HuH-7.5 (cell line): Measurements from ENCODE around the gene MYH10.
"Not testable (repeated sequence)": the region's sequence is repeated elsewhere in the genome, so short reads cannot be mapped to it uniquely, and the experiment has no call there.

Experiments
- DNase-seq: peaks from one replicate; pipeline ENCODE4 v3.0.0; 2011; ENCODE audit warnings: low spot score

Gene MYH10

DNA sequence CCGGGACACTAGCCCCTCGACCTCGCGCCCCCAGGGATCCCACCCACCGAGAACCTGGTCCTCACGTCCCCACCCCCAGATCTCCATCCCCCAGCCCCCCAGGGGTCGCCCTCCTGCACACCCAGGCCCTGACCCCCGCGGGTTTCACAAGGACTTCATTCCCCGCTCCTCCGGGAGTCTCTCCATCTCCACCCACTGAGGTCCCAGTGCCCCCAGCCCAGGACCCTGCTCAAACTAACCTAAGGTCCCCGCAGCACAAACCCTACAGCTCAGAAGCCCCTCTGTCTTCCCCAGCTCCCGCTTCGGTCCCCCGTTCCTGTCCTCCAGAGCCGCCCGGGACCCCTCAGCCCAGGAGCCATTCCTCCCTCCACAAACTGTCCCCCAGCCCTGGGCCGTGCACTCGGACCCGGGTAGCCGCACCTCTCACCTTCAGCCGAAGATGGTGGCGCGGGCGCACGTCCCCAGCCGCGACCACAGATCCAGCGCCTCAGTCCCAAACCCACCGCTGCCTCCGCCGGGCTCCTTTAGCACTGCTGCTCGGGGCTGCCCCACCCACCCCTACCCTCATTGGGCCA lies at the start of gene MYH10:
MYH10 (minus strand) TSS at position 499 of the 575 bp plus-strand sequence. CDS start 7,479 bp downstream, outside the sequence.
- no peak for DNase-seq

DNA sequence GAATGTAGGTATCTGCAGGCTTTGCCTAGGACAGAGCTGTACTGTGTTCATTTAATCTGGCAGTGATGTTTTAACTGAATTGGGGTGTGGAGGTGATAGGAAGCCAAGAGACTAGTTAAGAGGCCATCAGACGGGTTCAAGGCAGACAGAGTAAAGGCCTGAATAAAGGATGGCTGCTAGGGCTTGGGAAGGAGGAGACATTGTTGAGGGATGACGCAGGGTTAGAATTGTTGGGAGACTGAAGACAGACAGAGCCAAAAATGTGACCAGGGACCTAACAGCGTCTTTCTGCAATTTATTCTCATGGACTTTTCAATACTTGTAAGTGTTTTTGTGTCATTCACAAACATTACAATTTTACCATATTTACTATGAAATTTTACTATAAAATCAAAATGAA lies 48.6 kb upstream of the MYH10 start:
- DNase-seq, result no peak

DNA sequence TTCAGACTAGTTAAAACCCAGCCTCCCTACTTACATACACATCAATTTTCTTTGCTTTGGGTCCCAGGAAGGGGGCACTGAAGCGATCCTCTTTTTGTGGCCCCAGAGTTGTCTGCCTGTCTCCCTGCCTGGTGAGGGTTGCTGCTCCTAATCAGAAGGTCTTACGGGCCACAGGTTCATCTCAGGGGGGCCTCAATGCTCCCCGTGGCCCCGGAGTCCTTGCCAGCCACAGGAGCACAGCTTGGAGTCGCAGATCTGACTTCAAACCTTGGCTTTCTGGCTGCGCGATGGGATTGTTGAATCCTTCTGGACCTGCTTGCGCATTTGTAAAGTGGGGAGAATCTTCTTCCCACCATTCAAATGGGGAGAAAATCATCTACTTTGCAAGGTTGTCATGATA lies 44.8 kb upstream of the MYH10 start:
- DNase-seq, result no peak

DNA sequence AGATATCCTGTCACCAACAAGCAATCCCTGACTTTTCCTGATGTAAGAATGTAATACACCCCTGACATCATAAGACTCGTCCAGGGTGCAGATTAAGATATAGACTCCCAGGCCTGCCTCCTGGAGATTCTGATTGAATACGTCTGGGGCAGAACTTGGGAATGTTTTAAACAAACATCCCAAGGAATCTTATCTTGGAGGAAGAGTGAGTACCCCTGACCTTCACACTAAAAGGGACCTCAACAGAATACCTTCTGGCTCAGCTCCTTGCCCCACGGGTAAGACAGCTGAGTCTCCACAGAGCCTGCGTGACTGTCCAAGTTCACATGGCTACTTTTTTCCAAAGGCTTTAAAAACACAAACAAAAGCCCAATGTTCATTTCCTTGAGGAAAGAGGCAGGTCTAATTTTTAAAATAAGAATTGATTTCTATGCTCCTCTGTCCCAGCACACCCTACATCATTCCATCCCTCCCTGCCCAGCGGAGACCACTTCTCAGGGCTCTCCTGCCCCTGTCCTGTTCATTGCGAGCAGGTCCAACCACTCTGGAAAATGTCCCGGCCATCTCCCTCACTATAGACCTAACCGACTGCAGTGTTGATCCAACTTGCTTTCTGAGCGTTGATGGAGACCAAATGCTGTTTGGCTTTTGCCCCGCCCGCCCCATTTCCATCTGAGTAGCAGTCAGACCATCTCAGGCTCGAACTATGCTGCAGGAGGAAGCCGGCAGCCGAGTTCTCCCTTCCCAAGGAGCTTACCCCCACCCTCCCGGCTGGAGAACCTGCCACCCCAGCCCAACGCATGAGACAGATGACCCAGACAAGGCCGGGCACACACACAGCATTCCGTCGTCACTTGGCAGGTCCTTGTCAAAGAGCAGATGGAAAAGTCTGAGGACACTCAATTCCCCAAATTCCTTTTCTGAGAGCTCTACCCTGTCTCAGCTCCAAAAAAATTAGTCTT lies 44.1 kb upstream of the MYH10 start:
- no peak for DNase-seq

DNA sequence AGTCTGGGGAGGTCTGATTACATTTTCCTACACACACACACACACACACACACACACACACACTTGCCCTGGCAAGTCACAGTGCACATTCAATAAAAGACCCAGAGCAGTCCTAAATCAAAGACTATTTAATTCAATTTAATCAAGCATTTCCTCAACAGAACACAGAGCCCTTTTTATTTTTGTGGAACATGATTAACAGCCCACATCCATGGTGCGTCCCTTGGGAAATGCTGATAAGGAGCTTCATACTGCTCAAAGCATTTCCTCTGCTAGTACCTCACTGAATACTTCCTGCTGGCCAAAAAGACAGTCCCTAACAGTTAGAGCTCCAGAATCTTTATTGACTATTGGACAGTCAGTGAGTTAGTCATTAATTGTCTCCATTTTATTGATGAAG lies 43.1 kb upstream of the MYH10 start:
- no peak for DNase-seq

DNA sequence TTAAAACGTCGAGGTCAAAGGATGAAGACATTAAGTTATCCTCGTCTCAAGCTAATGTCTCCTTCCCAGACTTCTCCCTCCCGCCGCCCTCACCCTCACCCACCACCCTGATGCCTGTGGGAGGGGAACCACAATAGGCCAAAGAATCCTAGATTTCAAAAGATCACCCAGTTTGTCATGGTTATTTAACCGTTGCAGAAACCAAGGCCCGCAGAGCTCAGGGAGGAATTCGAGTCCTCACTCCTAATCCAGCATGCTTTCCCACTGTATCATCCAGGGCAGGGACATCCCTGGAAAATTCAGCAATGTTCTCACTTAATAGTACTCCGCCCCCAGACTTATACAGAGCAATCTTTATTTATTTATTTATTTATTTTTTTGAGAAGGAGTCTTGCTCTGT lies 41.8 kb upstream of the MYH10 start:
- DNase-seq, result no peak

DNA sequence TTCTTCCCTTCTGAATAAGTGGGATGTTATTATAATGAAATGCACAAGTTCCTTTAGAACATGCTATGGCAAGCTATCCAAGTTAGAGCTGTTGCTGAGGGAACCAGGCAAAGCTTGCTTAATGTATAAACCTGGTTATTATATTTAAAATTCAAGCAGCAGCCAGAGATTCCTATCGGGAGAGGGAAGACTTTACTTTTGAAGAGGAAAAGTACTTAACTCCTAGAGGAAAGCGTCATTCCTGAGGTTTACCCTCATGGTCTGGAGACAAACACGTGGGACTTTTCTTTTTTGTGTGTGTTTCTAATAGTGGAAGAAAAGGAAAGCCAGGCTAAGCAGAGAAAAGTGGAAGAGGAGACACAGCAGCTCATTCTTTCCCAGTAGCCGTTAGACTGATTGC lies 39.9 kb upstream of the MYH10 start:
- no peak for DNase-seq

DNA sequence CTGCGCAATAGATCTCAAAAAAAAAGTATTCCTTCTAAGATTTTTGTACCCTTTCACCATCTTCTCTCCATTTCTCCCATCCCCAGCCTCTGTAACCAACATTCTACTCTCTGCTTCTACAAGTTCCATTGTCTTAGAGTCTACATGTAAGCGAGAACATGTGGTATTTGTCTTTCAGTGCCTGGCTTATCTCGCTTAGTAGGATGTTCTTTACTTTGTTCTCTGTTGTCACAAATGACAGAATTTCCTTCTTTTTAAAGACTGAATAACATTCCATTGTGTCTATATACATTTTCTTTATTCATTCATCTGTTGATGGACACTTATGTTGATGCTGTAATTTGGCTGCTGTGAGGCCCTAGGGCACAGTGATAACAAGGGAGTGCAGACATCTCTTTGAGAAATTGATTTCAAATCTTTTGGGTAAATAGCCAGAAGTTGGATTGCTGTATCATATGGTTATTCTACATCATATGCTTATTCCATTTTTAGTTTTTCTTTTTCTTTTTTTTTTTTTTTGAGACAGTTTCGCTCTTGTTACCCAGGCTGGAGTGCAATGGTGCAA lies 37.7 kb upstream of the MYH10 start:
- DNase-seq, result no peak

DNA sequence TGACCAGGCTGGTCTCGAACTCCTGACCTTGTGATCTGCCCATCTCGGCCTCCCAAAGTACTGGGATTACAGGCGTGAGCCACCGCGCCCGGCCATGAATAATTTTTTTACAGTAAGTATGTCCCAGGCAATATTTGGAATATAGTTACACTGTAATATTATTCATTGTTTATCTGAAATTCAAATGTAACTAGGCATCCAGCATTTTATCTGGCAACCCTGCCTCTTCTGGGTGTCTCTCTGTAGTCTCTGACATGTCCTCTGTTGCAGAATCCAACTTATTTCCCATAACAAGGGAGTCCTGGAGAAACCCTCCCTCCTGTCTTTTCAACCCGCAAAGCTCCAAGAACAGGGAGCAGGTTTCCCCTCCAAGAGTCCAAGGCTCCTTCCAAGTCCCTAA lies 36.9 kb upstream of the MYH10 start:
- DNase-seq, result no peak

DNA sequence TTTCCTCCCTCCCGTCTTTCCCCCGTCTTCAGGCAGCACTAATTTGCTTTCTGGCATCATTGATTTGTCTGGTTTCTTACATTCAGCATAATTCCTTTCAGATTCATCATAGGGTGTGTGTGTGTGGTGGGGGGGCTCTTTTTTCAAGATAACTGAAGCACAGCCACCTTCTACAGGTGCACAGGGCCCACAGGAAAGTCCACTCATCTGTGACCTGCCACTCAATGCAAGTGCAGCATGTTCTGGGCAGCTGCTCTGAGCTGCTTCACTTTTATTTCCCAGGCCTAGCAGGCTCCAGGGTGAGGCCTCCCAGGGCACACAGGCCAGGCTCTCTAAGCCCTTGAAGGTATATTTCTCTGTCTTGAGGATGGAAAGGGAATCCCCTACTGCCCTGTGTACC lies 35.2 kb upstream of the MYH10 start:
- DNase-seq, result no peak

DNA sequence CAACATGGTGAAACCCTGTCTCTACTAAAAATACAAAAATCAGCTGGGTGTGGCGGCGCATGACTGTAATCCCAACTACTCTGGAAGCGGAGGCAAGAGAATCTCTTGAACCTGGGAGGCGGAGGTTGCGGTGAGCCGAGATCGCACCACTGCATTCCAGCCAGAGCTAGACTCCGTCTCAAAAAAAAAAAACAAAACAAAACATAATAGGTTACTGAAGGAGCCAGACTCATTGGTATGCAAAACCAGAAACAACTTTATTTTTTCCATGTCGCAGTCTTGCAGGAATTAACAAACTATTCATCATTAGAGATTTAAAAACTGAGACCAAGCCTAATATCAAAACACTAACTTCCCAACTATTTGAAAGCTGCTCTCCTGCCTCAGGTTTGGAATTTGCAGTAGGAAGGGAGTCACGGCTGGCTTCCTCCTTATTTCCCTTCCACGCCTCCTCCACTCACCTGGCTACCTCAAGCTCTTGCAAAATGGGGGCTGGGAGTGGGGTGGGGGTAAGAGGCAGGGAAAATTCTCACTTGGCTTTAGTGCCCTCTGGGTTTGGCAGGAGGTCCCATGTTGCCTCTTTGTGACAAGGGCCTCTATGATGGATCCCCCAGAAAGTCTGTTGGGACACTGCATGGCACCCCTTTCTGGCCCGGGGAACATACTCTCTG lies 34.1 kb upstream of the MYH10 start:
- DNase-seq, result no peak

DNA sequence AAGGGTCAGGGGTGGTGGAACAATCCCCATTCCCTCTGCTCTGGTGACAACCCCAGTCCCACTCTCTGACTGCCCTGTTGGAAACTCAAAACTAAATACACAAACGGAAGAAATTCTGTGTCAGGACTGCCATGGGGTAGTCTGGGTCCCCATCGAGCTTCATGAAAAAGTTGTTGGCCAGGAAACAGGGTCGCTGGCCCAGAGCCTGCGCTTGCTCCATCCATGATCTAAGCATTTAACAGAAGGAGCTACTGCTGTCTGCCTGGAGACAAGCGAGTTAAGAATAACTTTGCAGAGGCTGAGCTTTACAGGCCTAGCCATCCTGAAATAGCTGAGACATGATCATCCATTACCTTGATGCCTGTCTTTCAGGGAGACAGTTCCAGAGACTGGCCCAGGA lies 32.4 kb upstream of the MYH10 start:
- no peak for DNase-seq

DNA sequence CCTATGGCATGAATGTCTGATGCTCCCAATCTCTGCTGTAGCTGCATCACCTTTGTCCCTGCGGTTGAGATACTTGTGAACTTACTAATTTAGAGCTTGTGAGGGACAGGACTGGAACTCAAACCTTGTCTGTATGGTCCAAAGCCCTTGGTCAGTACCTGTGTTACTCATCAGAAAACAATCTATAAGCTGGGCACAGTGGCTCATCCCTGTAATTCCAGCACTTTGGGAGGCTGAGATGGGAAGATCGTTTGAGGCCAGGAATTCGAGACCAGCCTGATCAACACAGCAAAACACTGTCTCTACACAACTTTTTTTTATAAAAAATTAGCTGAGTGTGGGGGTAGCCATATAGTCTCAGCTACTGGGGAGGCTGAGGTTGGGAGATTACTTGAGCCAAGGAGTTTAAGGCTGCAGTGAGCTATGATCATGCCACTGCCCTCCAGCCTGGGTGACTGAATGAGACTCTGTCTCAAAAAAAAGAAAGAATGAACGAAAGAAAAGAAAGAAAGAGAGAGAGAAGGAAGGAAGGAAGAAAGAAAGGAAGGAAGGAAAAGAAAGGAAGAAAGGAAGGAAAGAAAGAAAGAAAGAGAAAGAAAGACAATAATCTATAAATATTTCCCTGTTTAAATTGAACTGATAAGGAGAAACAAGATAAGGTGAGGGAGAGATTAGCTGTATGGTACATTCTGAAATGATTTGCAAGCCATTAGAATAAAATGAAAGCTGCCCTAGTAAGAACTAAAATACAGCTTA lies 31.7 kb upstream of the MYH10 start:
- DNase-seq, result no peak

DNA sequence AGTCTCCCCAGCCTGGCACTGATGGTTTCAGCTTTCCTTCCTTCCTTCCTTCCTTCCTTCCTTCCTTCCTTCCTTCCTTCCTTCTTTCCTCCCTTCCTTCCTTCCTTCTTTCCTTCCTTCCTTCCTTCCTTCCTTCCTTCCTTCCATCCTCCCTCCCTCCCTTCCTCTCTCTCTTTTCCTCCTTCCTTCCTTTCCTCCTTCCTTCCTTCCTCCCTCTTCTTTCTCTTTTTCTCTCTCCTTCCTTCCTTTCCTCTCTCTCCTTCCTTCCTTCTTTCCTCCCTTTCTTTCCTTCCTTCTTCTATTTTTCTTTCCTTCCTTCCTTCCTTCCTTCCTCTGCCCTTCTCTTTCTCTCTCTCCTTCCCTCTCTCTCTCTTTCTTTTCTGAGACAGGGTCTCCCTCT lies 30.2 kb upstream of the MYH10 start:
- not testable (repeated sequence) for DNase-seq

DNA sequence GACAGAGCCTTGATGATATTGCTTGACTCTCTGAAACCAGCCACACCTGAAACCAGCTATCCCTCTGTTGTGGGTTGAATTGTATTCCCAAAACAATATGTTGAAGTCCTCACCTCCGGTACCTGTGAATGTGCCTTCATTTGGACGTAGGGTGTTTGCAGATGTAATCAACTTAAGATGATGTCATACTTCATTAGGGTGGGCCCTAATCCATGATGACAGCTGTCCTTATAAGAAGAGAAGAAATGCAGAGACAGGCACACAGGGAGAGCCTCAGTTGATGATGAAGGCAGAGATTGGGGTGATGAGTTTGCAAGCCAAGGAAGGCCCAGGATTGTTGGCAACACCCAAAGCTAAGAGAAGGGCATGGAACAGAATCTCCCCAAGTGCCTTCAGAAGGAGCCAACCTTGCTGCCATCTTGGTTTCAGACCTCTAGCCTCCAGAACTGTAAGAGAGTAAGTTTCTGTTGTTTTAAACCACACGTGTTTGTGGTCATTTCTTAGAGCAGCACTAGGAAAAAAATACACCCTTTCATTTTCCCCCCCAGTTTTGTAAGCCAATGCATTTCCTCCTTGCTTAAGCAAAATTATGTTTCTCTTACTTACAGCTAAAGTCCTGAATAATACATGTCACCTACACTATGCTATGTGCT lies 29.4 kb upstream of the MYH10 start:
- no peak for DNase-seq

DNA sequence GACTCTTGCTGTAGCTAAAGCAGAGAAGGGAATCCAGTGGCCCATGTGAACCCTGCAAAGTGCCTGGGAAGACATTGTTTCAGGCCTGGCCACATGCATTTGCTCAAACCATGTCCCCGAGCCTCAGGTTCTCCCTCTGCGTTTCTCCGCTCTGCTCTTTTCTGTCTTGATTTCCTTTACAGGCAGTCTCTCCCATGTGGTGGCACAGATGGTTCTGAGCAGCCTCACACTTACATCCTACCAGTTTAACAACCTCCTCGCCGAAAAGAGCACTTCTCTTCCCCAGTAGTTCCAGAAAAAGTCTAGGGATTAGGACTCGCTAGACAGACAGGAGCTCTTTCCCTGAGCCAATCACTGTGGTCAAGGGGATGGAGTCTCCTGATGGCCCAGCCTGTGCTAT lies 28.3 kb upstream of the MYH10 start:
- no peak for DNase-seq

DNA sequence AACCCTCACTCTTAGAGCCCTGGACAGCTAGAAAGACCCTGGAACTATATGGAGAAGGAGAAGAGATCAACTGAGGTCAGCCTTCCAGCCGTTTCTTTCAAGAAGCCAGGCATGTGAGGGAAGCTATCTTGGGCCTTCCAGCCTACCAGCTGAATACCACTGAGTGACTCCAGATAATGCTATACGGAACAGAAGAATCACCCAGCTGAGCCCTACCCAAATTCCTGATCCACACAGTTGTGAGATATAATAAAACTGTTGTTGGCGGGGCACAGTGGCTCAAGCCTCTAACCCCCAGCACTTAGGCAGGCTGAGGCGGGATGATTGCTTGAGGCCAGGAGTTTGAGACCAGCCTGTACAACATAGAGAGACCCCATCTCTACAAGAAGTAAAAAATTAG lies 26.2 kb upstream of the MYH10 start:
- DNase-seq, result no peak

DNA sequence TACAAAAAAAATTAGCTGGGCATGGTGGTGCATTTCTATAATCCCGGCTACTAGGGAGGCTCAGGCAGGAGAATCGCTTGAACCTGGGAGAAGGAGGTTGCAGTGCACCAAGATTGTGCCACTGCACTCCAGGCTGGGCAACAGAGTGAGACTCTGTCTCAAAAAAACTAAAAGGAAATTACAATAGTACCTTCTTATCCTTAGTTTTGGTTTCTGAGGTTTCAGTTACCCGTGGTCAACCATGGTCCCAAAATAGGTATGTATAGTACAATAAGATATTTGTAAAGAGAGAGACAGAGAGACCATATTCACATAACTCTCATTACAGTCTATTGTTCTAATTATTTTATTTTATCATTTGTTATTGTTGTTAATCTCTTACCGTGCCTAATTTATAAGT lies 24.3 kb upstream of the MYH10 start:
- no peak for DNase-seq

DNA sequence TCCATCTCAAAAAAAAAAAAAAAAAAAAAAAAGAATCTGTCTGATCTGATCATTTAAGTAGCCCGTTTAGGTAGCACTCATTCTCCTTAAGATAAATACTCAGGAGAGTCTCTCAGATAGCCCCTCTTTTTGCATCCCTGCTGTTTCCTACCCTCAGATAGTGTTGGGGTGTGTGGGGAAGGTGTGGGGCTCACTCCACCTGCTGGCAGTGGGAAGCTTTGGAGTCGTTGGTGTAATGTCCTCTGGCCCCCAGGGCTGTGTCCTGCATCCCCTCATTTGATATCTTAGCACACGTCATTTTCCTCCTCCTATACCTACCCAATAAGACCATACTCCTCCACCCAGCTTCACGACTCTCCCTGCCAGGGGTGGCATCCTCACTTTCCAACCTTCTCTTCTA lies 20.5 kb upstream of the MYH10 start:
- DNase-seq, result no peak

DNA sequence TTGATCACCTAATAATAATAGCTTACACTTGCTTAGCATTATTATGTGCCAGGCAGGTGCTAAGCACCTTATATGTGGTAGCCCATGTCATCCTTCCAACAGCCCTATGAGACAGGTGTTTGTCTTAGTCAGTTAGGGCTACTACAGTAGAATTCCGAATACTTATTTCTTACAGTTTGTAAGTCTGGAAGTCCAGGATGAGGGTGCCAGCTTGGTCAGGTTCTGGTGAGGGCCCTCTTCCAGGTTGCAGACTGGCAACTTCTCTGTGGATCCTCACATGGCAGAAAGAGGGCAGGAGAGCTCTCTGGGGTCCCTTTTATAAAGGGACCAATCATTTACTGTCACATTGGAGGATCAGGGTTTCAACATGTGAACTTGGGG lies 19.6 kb upstream of the MYH10 start:
- DNase-seq, result no peak
